Tibial nerve (tissue), 3 donors: ENCODE data around the gene AGPAT3.

ENCODE experiments used
- CTCF ChIP-seq, 5 experiments: fragments of 200-600 bp in 3 of 5; fragments of 450-650 bp in 2 of 5; sonication (generic) in 3 of 5; IDR thresholded peaks; one replicate each; pipeline ENCODE4 v1.5.1; 2016 to 2019; ENCODE audit warnings: antibody characterized with exemption in 5 of 5, mild to moderate bottlenecking in 3 of 5, moderate library complexity in 2 of 5
- POLR2A ChIP-seq, 2 donors: fragments of 450-650 bp; IDR thresholded peaks; one replicate each; pipeline ENCODE4 v1.6.1; 2017; ENCODE audit warnings: antibody characterized with exemption in 2 of 2, mild to moderate bottlenecking in 2 of 2, moderate library complexity in 2 of 2

GRCh38 chr21:43933199-43933598 is 68.2 kb downstream of the AGPAT3 start:
- no peak for TF ChIP-seq CTCF (IDR thresholded peaks at IDR 0.05)
- no peak for TF ChIP-seq POLR2A (IDR thresholded peaks at IDR 0.05)
